ENCODE measurements around the gene FNDC8.
"Not testable (repeated sequence)": the region's sequence is repeated elsewhere in the genome, so short reads cannot be mapped to it uniquely, and the experiment has no call there.

Gene FNDC8

GRCh38 chr17:35142467-35142796 lies 21.0 kb downstream of the FNDC8 start:
- DNase-seq (ENCODE audit: low spot score): no peak

GRCh38 chr17:35144840-35145239 lies 23.4 kb downstream of the FNDC8 start:
- DNase-seq (ENCODE audit: low spot score): no peak

GRCh38 chr17:35146214-35146833 lies 24.9 kb downstream of the FNDC8 start:
- no peak for DNase-seq (ENCODE audit: low spot score)

GRCh38 chr17:35147375-35147905 lies 26.0 kb downstream of the FNDC8 start, which contains the start of gene UNC45B:
Gene UNC45B, plus strand, starts transcription at chr17:35147817. Its CDS starts 447 bp downstream, at chr17:35148264.
- DNase-seq (ENCODE audit: low spot score): no peak

- no peak for DNase-seq (ENCODE audit: low spot score)
Observed at GRCh38 chr17:35148144-35148543, 26.7 kb downstream of the FNDC8 start.

GRCh38 chr17:35149941-35150340 lies 28.5 kb downstream of the FNDC8 start:
- no peak for DNase-seq (ENCODE audit: low spot score)

- not testable (repeated sequence) for DNase-seq (ENCODE audit: low spot score)
Observed at GRCh38 chr17:35151080-35151479, 29.7 kb downstream of the FNDC8 start.

GRCh38 chr17:35152421-35153140 lies 31.2 kb downstream of the FNDC8 start:
- DNase-seq (ENCODE audit: low spot score): no peak

GRCh38 chr17:35154196-35155165 lies 33.1 kb downstream of the FNDC8 start:
- no peak for DNase-seq (ENCODE audit: low spot score)

- no peak for DNase-seq (ENCODE audit: low spot score)
Observed at GRCh38 chr17:35155246-35155645, 33.8 kb downstream of the FNDC8 start.

- DNase-seq (ENCODE audit: low spot score): no peak
Observed at GRCh38 chr17:35159940-35160339, 38.5 kb downstream of the FNDC8 start.

GRCh38 chr17:35160354-35161201 lies 39.2 kb downstream of the FNDC8 start:
- DNase-seq (ENCODE audit: low spot score): no peak

- DNase-seq (ENCODE audit: low spot score): no peak
Observed at GRCh38 chr17:35161281-35161761, 39.9 kb downstream of the FNDC8 start.

- DNase-seq (ENCODE audit: low spot score): no peak
Observed at GRCh38 chr17:35162755-35163154, 41.3 kb downstream of the FNDC8 start.

GRCh38 chr17:35163886-35164285 lies 42.5 kb downstream of the FNDC8 start:
- DNase-seq (ENCODE audit: low spot score): no peak

GRCh38 chr17:35164716-35165115 lies 43.3 kb downstream of the FNDC8 start:
- no peak for DNase-seq (ENCODE audit: low spot score)

- DNase-seq (ENCODE audit: low spot score): no peak
Observed at GRCh38 chr17:35166526-35166925, 45.1 kb downstream of the FNDC8 start.

- DNase-seq (ENCODE audit: low spot score): no peak
Observed at GRCh38 chr17:35167046-35167445, 45.6 kb downstream of the FNDC8 start.

- DNase-seq (ENCODE audit: low spot score): no peak
Observed at GRCh38 chr17:35167666-35168065, 46.3 kb downstream of the FNDC8 start.

- DNase-seq (ENCODE audit: low spot score): no peak
Observed at GRCh38 chr17:35169835-35170363, 48.5 kb downstream of the FNDC8 start.
